Eye (tissue), 1 donor: ENCODE results near the gene PPP2R5A.

Source experiments
- DNase-seq: peaks from one replicate; pipeline ENCODE4 v3.0.0-alpha.2; 2015

PPP2R5A gene

GRCh38 chr1:212284744-212285684 lies at the start of gene PPP2R5A:
PPP2R5A (plus strand) TSS chr1:212285410; CDS start chr1:212286111, 701 bp downstream.
- DNase-seq: peak; percentile 99

GRCh38 chr1:212235857-212236256 lies 49.4 kb upstream of the PPP2R5A start:
- no peak for DNase-seq

- DNase-seq: no peak
Observed at GRCh38 chr1:212236664-212237220, 48.5 kb upstream of the PPP2R5A start.

GRCh38 chr1:212237651-212238050 lies 47.6 kb upstream of the PPP2R5A start:
- no peak for DNase-seq

GRCh38 chr1:212238552-212238951 lies 46.7 kb upstream of the PPP2R5A start:
- DNase-seq: no peak

- no peak for DNase-seq
Observed at GRCh38 chr1:212241501-212241900, 43.7 kb upstream of the PPP2R5A start.

GRCh38 chr1:212241957-212242287 lies 43.3 kb upstream of the PPP2R5A start:
- no peak for DNase-seq

- no peak for DNase-seq
Observed at GRCh38 chr1:212242288-212242984, 42.8 kb upstream of the PPP2R5A start.

- DNase-seq: no peak
Observed at GRCh38 chr1:212242985-212243308, 42.3 kb upstream of the PPP2R5A start.

GRCh38 chr1:212244441-212244840 lies 40.8 kb upstream of the PPP2R5A start:
- no peak for DNase-seq

GRCh38 chr1:212247179-212247721 lies 38.0 kb upstream of the PPP2R5A start:
- no peak for DNase-seq

GRCh38 chr1:212247988-212248387 lies 37.2 kb upstream of the PPP2R5A start:
- DNase-seq: no peak

GRCh38 chr1:212254853-212255363 lies 30.3 kb upstream of the PPP2R5A start:
- no peak for DNase-seq

- no peak for DNase-seq
Observed at GRCh38 chr1:212255705-212256307, 29.4 kb upstream of the PPP2R5A start.

- DNase-seq: no peak
Observed at GRCh38 chr1:212256369-212256768, 28.8 kb upstream of the PPP2R5A start.

- DNase-seq: no peak
Observed at GRCh38 chr1:212257157-212257556, 28.1 kb upstream of the PPP2R5A start.

- no peak for DNase-seq
Observed at GRCh38 chr1:212259693-212260480, 25.3 kb upstream of the PPP2R5A start.

- DNase-seq: no peak
Observed at GRCh38 chr1:212260557-212261355, 24.5 kb upstream of the PPP2R5A start.

GRCh38 chr1:212261361-212261929 lies 23.8 kb upstream of the PPP2R5A start:
- DNase-seq: no peak

GRCh38 chr1:212267017-212267416 lies 18.2 kb upstream of the PPP2R5A start:
- no peak for DNase-seq

GRCh38 chr1:212267460-212267859 lies 17.8 kb upstream of the PPP2R5A start:
- DNase-seq: no peak
